CD14-positive monocyte (primary cell): Measurements from ENCODE around the gene PMEPA1. TPM values are rescaled to one million over a fixed set of nuclear protein-coding genes. Genes with fewer than 3 reads are reported as not detected.

Experiments
- DNase-seq, 3 donors: peaks; one replicate each; pipeline ENCODE4 v3.0.0-alpha.2; 2011 to 2022
- H2AFZ ChIP-seq: 2 replicates; pipeline ENCODE4 v1.6.0; 2012; ENCODE audit warnings: mild to moderate bottlenecking, low read depth, low read length, inconsistent platforms; ENCODE audit not compliant: insufficient read depth, poor library complexity, severe bottlenecking
- H3K27ac ChIP-seq, 2 donors: 1 replicate in 1 of 2; 2 replicates in 1 of 2; pipeline ENCODE4 v1.5.1; 2012 to 2013; ENCODE audit warnings: low read length in 2 of 2, control low read depth in 1 of 2, inconsistent platforms in 1 of 2, low read depth in 1 of 2, mild to moderate bottlenecking in 1 of 2
- H3K27me3 ChIP-seq, 2 donors: one replicate each; pipeline versions ENCODE4 v1.6.0 to v1.6.1; 2011 to 2013; ENCODE audit warnings: low read length in 2 of 2; ENCODE audit not compliant: control insufficient read depth in 2 of 2, insufficient read depth in 2 of 2
- H3K36me3 ChIP-seq, 2 donors: replicated peaks in 1 of 2; 1 replicate in 1 of 2; 2 replicates in 1 of 2; pipeline versions ENCODE4 v1.5.1 to v1.6.1; 2012 to 2013; ENCODE audit warnings: low read length in 2 of 2, control low read depth in 1 of 2, inconsistent platforms in 1 of 2, mild to moderate bottlenecking in 1 of 2; ENCODE audit not compliant: insufficient read depth in 2 of 2, control insufficient read depth in 1 of 2
- H3K4me1 ChIP-seq, 2 donors: 1 replicate in 1 of 2; 2 replicates in 1 of 2; pipeline versions ENCODE4 v1.5.1 to v1.6.1; 2012 to 2013; ENCODE audit warnings: low read length in 2 of 2, control low read depth in 1 of 2, inconsistent platforms in 1 of 2, mild to moderate bottlenecking in 1 of 2, moderate library complexity in 1 of 2; ENCODE audit not compliant: insufficient read depth in 2 of 2, control insufficient read depth in 1 of 2
- H3K4me2 ChIP-seq: replicated peaks from 2 replicates; pipeline ENCODE3; 2012; ENCODE audit warnings: low read length, moderate library complexity, mild to moderate bottlenecking; ENCODE audit not compliant: poor library complexity, severe bottlenecking; ENCODE audit errors: extremely low read depth
- H3K4me3 ChIP-seq, 3 experiments: fragments of 200-600 bp in 1 of 3; sonication (generic) in 1 of 3; replicated peaks in 1 of 3; 1 replicate in 2 of 3; 2 replicates in 1 of 3; pipeline ENCODE4 v1.5.1; 2011 to 2013; ENCODE audit warnings: low read length in 3 of 3, mild to moderate bottlenecking in 3 of 3, control low read depth in 2 of 3, low read depth in 2 of 3, inconsistent platforms in 1 of 3, moderate library complexity in 1 of 3
- H3K79me2 ChIP-seq: 2 replicates; pipeline ENCODE4 v1.6.0; 2012; ENCODE audit warnings: mild to moderate bottlenecking, control low read depth, inconsistent platforms, low read length, moderate library complexity; ENCODE audit not compliant: insufficient read depth
- H3K9ac ChIP-seq: 2 replicates; pipeline ENCODE4 v1.6.0; 2017; ENCODE audit warnings: low read length, mild to moderate bottlenecking; ENCODE audit not compliant: insufficient read depth, poor library complexity, severe bottlenecking
- H3K9me3 ChIP-seq, 2 donors: replicated peaks in 1 of 2; 1 replicate in 1 of 2; 2 replicates in 1 of 2; pipeline versions ENCODE4 v1.5.1 to v1.6.1; 2012 to 2013; ENCODE audit warnings: low read length in 2 of 2, control low read depth in 1 of 2; ENCODE audit not compliant: control insufficient read depth in 1 of 2, insufficient read depth in 1 of 2
- H4K20me1 ChIP-seq: 2 replicates; pipeline ENCODE4 v1.6.0; 2012; ENCODE audit warnings: mild to moderate bottlenecking, low read length, control low read depth, moderate library complexity; ENCODE audit not compliant: insufficient read depth
- H3K27ac Mint-ChIP-seq, 7 donors: one replicate each; pipeline ENCODE4 v1.8.0; 2020; ENCODE audit warnings: mild to moderate bottlenecking in 7 of 7, mixed read lengths in 7 of 7, moderate library complexity in 6 of 7, inconsistent platforms in 2 of 7
- H3K27me3 Mint-ChIP-seq, 3 donors: one replicate each; pipeline ENCODE4 v1.8.0; 2021 to 2022; ENCODE audit warnings: low read depth in 3 of 3, mild to moderate bottlenecking in 3 of 3, mixed read lengths in 3 of 3, moderate library complexity in 3 of 3, inconsistent platforms in 1 of 3
- H3K36me3 Mint-ChIP-seq, 2 donors: one replicate each; pipeline ENCODE4 v1.8.0; 2020; ENCODE audit warnings: mixed read lengths in 2 of 2, inconsistent platforms in 1 of 2, mild to moderate bottlenecking in 1 of 2
- H3K4me1 Mint-ChIP-seq: one replicate; pipeline ENCODE4 v1.8.0; 2020; ENCODE audit warnings: mild to moderate bottlenecking, mixed read lengths
- H3K4me3 Mint-ChIP-seq, 2 donors: one replicate each; pipeline ENCODE4 v1.8.0; 2020; ENCODE audit warnings: mild to moderate bottlenecking in 2 of 2, mixed read lengths in 2 of 2, moderate library complexity in 1 of 2
- H3K9me3 Mint-ChIP-seq, 7 donors: one replicate each; pipeline ENCODE4 v1.8.0; 2020 to 2022; ENCODE audit warnings: mixed read lengths in 7 of 7, mild to moderate bottlenecking in 6 of 7, moderate library complexity in 6 of 7, inconsistent platforms in 2 of 7
- WGBS: methylation state at CpG from one replicate; pipeline ENCODE4 v1.1.5; 2013; ENCODE audit warnings: missing lambda C conversion rate; ENCODE audit not compliant: insufficient coverage; 5-methylcytosine and 5-hydroxymethylcytosine counted together
- intact Hi-C, 2 donors: fragments of 100-400 bp; cut with micrococcal nuclease; formaldehyde crosslinking; loops; one replicate each; pipeline versions ENCODE4 v1.15.0 to v1.15.1; 2023
- polyA plus RNA-seq, 3 donors: library from polyadenylated mRNA; depleted of rRNA in 1 of 3; unstranded in 2 of 3; stranded (reverse) in 1 of 3; fragments of 300-500 nt in 2 of 3; fragments of >200 nt in 1 of 3; fragmentation: Illumina TruSeq in 2 of 3; gene quantifications; 1 replicate in 2 of 3; 2 replicates in 1 of 3; pipeline ENCODE4 v1.2.3, GENCODE V29; 2012 to 2021
- TF ChIP-seq, protein P1 (sequence below): fragments of 200-600 bp; IDR thresholded peaks from one replicate; pipeline ENCODE4 v1.8.0; 2022; ENCODE audit warnings: antibody characterized with exemption, mild to moderate bottlenecking

Gene PMEPA1
- polyA plus RNA-seq, 3 donors = 0.12 to 0.73 (median 0.59) TPM

- Mint-ChIP-seq H3K4me3 (no peak overlapping the region), H3K27ac (no peak overlapping the region)
These were observed 13.9 kb downstream of the PMEPA1 start for GRCh38 chr20:57695940-57696339.

DNA sequence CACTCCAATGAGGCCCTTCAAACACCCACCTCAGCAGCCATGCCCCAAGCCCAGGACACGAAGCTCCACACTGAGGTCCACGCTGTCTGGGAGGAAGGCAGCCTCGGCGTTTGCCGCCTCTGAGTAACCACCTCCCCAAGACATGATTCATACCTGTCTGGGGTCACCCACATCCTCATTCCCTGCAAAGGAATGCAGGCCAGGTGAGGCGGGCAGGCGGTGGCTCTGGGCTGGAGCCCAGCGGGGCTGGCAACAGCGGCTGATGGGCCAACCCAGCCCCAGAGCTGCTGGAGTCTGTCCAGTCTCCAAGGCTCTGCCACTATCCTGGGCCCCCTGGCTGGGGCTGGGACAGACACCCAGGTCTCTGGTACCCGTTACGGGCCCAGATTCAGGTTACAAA lies 14.8 kb downstream of the PMEPA1 start:
- Mint-ChIP-seq H3K9me3 (no peaks in the 10 kb centered on the region), H3K4me1 (peaks cover 4% of the 10 kb centered on the region), H3K36me3 (no peaks in the 10 kb centered on the region), H3K27me3 (peaks cover 4 to 11% (median 7%) of the 10 kb centered on the region in 3 donors), H3K27ac (no peak overlapping the region), H3K4me3 (no peak overlapping the region)
- Histone ChIP-seq H3K4me1 (no peaks in the 10 kb centered on the region), H3K79me2 (no peaks in the 10 kb centered on the region), H3K27me3 (no peaks in the 10 kb centered on the region), H3K4me2 (no peak overlapping the region), H3K9me3 (no peaks in the 10 kb centered on the region), H3K9ac (no peak overlapping the region), H3K36me3 (no peaks in the 10 kb centered on the region), H4K20me1 (no peaks in the 10 kb centered on the region), H3K27ac (no peak overlapping the region), H3K4me3 (no peak overlapping the region), H2AFZ (no peak overlapping the region)
- DNase-seq = no peak
- intact Hi-C loops = no loop called here
- TF ChIP-seq, protein P1, sequence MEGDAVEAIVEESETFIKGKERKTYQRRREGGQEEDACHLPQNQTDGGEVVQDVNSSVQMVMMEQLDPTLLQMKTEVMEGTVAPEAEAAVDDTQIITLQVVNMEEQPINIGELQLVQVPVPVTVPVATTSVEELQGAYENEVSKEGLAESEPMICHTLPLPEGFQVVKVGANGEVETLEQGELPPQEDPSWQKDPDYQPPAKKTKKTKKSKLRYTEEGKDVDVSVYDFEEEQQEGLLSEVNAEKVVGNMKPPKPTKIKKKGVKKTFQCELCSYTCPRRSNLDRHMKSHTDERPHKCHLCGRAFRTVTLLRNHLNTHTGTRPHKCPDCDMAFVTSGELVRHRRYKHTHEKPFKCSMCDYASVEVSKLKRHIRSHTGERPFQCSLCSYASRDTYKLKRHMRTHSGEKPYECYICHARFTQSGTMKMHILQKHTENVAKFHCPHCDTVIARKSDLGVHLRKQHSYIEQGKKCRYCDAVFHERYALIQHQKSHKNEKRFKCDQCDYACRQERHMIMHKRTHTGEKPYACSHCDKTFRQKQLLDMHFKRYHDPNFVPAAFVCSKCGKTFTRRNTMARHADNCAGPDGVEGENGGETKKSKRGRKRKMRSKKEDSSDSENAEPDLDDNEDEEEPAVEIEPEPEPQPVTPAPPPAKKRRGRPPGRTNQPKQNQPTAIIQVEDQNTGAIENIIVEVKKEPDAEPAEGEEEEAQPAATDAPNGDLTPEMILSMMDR = no peak
- 85% methylated on average over 11 of the region's 11 CpGs for WGBS

More at GRCh38 chr20:57695940-57696339, 13.9 kb downstream of the PMEPA1 start:
- intact Hi-C loops = no loop called here
- no peak for DNase-seq
- Histone ChIP-seq H2AFZ (no peak overlapping the region), H3K9ac (no peak overlapping the region), H3K27ac (no peak overlapping the region), H3K4me2 (no peak overlapping the region), H4K20me1 (no peaks in the 10 kb centered on the region), H3K4me3 (no peak overlapping the region), H3K36me3 (no peaks in the 10 kb centered on the region), H3K4me1 (no peaks in the 10 kb centered on the region), H3K27me3 (no peaks in the 10 kb centered on the region), H3K79me2 (no peaks in the 10 kb centered on the region), H3K9me3 (no peaks in the 10 kb centered on the region)
- TF ChIP-seq, protein P1 = no peak
- 90% methylated on average over 2 of the region's 5 CpGs for WGBS
- Mint-ChIP-seq H3K4me1 (peaks cover 4% of the 10 kb centered on the region), H3K9me3 (no peaks in the 10 kb centered on the region), H3K27me3 (peaks cover 5 to 12% (median 7%) of the 10 kb centered on the region in 3 donors), H3K36me3 (no peaks in the 10 kb centered on the region)
